WI38 (cell line): Measurements from ENCODE around the gene TNNT2.

Source experiments
- H3K4me3 ChIP-seq: 2 replicates; pipeline ENCODE4 v1.5.1; 2011; ENCODE audit warnings: low read depth, mild to moderate bottlenecking, control low read depth, low read length
- TF ChIP-seq, protein P1 (sequence below): IDR thresholded peaks from 2 replicates; pipeline ENCODE4 v1.5.1; 2012; ENCODE audit warnings: low read depth, mild to moderate bottlenecking, control low read depth, low read length

TNNT2 gene

DNA sequence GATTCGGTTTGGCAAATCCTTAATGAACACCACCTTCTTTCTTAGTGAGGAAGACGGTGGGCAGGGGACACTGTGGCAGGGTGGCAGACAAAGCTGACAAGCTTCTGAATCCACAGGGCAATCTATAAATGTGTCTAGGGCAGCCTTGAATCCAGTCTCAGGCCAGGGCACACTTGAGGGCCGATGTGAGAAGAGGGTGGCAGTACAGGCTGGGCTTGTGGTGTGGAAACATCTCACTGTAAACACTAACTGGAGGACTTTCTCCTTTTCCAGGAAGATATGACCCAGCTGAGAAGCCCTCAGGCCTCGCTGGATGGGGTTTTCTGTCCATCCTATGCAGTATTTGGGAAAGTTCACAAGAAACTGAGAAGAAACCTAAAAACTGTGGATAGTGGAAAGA, 47.7 kb downstream of the TNNT2 start:
- H3K4me3 ChIP-seq, result no peak overlapping the region
- TF ChIP-seq, protein P1, sequence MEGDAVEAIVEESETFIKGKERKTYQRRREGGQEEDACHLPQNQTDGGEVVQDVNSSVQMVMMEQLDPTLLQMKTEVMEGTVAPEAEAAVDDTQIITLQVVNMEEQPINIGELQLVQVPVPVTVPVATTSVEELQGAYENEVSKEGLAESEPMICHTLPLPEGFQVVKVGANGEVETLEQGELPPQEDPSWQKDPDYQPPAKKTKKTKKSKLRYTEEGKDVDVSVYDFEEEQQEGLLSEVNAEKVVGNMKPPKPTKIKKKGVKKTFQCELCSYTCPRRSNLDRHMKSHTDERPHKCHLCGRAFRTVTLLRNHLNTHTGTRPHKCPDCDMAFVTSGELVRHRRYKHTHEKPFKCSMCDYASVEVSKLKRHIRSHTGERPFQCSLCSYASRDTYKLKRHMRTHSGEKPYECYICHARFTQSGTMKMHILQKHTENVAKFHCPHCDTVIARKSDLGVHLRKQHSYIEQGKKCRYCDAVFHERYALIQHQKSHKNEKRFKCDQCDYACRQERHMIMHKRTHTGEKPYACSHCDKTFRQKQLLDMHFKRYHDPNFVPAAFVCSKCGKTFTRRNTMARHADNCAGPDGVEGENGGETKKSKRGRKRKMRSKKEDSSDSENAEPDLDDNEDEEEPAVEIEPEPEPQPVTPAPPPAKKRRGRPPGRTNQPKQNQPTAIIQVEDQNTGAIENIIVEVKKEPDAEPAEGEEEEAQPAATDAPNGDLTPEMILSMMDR, result no peak

DNA sequence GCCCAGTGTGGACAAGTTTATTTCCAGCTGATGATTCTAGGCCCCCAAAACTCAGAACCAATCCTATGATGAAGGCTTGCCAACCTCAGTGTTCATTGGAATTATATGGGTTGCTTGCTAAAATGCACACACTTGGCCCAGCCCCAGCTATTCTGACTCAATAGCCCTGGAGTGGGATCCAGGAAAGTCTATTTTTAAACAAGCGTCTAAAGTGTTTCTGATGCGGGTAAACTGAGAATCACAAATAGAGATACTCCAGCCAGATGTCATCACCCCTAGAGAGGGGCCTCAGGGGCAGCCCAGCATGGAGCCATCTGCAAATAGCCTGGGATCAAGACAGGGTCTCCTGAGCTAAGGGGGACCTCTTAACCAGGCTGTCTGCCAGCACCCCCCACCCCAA, 48.2 kb downstream of the TNNT2 start:
- H3K4me3 ChIP-seq, result no peak overlapping the region
- TF ChIP-seq, protein P1, result no peak

DNA sequence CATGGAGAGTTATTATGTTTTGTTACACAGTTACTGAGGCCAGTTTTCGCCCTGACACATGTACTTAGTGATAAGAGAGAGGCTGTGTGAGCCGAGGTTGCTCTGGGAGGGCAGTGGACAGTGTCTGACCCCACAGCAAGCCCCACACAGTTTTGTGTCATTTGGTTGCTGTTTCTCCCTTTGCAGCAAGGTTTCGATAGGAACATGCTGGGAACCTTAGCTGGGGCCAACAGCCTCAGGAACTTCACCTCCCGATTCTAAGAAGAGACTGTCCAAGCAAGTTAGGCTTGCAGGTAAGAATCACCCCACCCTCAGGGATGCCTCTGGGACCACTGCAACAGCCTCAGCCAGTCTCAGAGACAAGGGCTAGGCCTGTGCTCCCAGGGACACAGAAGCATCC, 48.9 kb downstream of the TNNT2 start:
- H3K4me3 ChIP-seq, result no peak overlapping the region
- TF ChIP-seq, protein P1, result no peak

DNA sequence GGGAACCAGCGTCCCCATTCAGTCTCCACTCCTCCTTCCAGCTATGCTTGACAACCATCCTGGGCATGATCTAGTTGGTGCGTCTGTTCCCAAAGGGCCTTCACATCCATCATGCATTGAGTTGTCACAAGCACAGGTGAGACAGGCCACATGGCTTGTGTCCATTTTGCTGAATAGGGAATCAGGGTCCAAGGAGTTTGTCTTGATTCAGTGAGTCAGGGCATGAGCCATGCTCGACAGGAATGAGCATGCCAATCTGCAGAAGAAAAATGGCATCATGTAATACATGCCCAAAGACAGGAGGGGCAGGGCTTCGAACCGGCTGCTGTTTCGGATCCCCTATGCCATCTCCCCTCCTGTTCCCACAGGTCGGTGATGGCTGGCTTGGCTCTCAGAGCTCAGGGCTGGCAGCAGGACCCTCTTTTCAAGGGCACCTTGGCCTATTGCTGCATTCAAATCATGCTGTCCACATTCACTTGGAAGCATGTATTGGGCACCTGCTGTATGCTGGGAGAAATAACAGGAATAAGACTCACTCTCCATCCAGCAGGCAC, 49.7 kb downstream of the TNNT2 start:
- no peak overlapping the region for H3K4me3 ChIP-seq
- TF ChIP-seq, protein P1, result no peak

DNA sequence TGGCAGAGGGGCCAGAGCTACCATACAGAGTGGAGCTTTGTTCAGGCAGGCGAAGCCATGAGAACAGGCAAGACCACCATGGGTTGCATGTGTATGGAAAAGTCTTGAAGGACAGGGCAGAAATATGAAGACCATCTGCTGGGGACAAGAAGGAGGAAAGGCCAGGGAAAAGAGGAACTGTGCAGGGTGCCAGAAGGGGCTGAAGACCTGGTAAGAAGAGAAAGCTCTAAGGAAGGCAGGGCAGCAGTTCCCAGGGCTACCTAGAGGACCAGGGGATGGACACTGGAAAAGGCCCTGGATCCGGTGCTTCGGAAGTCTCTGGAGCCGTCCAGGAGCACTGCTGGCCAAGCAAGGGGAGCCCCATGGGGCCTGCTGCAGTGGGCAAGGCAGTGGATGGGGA, 50.8 kb downstream of the TNNT2 start:
- TF ChIP-seq, protein P1, result no peak
- H3K4me3 ChIP-seq, result no peak overlapping the region

DNA sequence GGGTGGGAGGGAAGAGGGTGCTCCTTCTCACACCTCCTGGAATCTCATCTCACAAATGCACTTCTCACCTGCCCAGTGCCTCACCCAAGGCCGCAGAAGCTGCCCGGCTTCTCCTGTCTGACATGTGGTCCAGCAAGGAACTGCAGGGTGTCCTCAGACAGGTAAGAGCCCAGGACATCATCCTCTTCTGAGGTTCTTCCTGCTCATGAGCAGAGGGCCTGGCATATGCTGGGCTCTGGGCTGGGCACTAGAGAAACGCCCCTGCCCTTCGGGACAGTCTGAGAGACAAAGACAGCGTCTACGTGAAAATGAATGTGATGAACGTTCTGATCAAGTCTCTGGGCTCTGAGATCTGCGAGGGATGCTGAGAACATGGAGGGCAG, 51.8 kb downstream of the TNNT2 start:
- TF ChIP-seq, protein P1, result no peak
- no peak overlapping the region for H3K4me3 ChIP-seq

DNA sequence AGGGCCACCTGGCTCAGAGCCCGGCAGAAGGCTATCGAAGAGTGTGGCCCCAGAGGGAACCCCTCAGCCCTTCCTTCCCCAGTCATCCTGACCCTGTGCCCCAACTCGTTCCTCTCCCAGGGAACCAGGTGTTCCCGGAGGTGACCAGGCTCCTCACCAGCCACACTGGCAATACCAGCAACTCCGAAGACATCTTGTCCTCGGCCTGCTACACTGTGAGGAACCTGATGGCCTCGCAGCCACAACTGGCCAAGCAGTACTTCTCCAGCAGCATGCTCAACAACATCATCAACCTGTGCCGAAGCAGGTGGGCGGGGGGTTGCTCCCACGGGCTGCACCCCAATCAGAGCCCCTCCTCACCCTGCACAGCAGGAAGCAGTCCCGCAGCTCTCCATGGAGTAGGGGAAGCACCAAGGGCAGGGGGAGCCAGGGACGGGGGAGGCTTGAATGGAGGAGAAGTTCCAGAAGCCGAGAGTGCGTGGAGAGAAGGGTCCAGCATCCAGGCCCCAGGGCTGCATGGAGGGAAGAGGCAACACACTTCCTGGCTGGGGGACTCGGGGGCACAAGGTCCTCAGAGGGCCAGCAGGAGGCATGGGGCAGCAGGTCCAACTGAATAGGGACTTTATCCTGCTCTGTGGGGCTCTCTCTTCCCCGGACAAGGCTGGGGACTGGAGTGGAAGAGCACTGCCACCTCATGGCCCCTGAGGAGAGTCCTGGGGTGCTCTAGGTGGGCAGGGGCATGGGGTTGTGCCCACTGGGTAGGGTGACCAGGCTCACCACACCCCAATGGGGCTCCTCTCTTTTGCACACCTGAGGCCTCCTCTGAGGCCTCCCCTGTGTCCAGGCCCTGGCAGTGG, 52.4 kb downstream of the TNNT2 start:
- TF ChIP-seq, protein P1, result no peak
- no peak overlapping the region for H3K4me3 ChIP-seq
